Type B pancreatic cell (in vitro differentiated cells): Measurements from ENCODE around the gene SIK3. TPM values are rescaled to one million over a fixed set of nuclear protein-coding genes. Genes with fewer than 3 reads are reported as not detected.

ENCODE experiments used
- DNase-seq: peaks from one replicate; pipeline ENCODE4 v3.0.0; 2021; ENCODE audit warnings: mixed read lengths; ENCODE audit not compliant: unreplicated experiment; ENCODE audit errors: extremely low spot score
- H3K27ac Mint-ChIP-seq: 2 replicates; pipeline ENCODE4 v1.8.0; 2021; ENCODE audit warnings: mild to moderate bottlenecking, mixed read lengths
- H3K27me3 Mint-ChIP-seq: 2 replicates; pipeline ENCODE4 v1.8.0; 2021; ENCODE audit warnings: mixed read lengths
- H3K36me3 Mint-ChIP-seq: 2 replicates; pipeline ENCODE4 v1.8.0; 2021; ENCODE audit warnings: mixed read lengths
- H3K4me1 Mint-ChIP-seq: one replicate; pipeline ENCODE4 v1.8.0; 2021; ENCODE audit warnings: mixed read lengths; ENCODE audit not compliant: unreplicated experiment
- H3K4me3 Mint-ChIP-seq: 2 replicates; pipeline ENCODE4 v1.8.0; 2021; ENCODE audit warnings: mild to moderate bottlenecking, mixed read lengths
- H3K9me3 Mint-ChIP-seq: 2 replicates; pipeline ENCODE4 v1.8.0; 2021; ENCODE audit warnings: mixed read lengths
- total RNA-seq: library from RNA; stranded (reverse); gene quantifications from 2 replicates; pipeline ENCODE4 v1.2.1, GENCODE V29; 2021; ENCODE audit warnings: low replicate concordance
- TF ChIP-seq, protein P1 (sequence below): fragments of 200-600 bp; sonication (generic); conservative IDR thresholded peaks from 2 replicates; pipeline ENCODE4 v1.5.0; 2021; ENCODE audit warnings: antibody characterized with exemption, mild to moderate bottlenecking

SIK3 gene
- total RNA-seq, 1 donor from 2014 or later: 39.9 TPM

- H3K4me1 Mint-ChIP-seq: peaks cover 35% of the 10 kb centered on the region
- peak overlapping the region; percentile 97 for H3K27ac Mint-ChIP-seq
- peaks cover 11% of the 10 kb centered on the region for H3K36me3 Mint-ChIP-seq
- TF ChIP-seq, protein P1, sequence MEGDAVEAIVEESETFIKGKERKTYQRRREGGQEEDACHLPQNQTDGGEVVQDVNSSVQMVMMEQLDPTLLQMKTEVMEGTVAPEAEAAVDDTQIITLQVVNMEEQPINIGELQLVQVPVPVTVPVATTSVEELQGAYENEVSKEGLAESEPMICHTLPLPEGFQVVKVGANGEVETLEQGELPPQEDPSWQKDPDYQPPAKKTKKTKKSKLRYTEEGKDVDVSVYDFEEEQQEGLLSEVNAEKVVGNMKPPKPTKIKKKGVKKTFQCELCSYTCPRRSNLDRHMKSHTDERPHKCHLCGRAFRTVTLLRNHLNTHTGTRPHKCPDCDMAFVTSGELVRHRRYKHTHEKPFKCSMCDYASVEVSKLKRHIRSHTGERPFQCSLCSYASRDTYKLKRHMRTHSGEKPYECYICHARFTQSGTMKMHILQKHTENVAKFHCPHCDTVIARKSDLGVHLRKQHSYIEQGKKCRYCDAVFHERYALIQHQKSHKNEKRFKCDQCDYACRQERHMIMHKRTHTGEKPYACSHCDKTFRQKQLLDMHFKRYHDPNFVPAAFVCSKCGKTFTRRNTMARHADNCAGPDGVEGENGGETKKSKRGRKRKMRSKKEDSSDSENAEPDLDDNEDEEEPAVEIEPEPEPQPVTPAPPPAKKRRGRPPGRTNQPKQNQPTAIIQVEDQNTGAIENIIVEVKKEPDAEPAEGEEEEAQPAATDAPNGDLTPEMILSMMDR: no peak
- H3K27me3 Mint-ChIP-seq: peaks cover 3% of the 10 kb centered on the region
- H3K9me3 Mint-ChIP-seq: peaks cover 7% of the 10 kb centered on the region
- no peak for DNase-seq
- peak overlapping the region; percentile 100 for H3K4me3 Mint-ChIP-seq
Measured at GRCh38 chr11:117097014-117097388, 1.2 kb downstream of the SIK3 start.

DNA sequence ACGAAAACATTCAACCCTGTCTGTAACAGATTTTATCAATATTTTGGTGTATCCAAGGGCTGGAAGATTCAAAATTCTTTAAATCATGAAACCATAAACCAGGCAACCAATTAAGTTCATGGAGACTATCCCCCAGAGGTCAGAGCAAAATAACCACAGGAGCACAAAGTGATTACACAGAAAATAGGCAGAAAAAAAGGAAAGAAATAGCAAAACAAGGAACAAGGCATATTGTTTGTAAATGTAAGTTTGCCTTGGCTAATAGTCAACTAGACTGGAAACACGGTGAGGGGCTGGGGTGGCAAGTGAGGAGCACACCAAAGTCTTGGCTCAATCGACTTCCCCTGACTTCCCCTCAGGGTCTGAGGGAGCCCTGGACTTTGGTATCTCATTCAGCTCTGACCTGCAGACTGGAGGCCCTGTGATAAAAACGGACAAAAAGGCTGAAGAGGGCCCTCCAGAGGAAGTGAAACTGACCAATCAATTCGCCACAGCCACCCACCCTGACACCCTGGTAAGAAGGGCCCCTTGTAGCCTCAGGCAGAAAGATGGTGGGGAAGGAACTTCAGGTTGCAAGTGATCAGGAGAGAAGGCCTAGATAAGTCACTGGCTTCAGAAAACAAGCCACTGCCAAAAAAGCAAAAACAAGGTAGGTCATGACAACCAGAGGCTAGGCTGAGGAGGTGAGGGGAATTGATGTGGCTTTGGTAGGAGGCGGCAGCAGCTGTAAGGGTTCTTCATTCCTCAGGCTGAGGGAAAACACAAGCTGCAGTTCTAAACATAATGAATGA, 1.8 kb downstream of the SIK3 start:
- H3K27ac Mint-ChIP-seq: peak overlapping the region; percentile 97
- H3K4me1 Mint-ChIP-seq: peaks cover 35% of the 10 kb centered on the region
- TF ChIP-seq, protein P1: no peak
- peaks cover 12% of the 10 kb centered on the region for H3K36me3 Mint-ChIP-seq
- H3K27me3 Mint-ChIP-seq: peaks cover 3% of the 10 kb centered on the region
- H3K4me3 Mint-ChIP-seq: peak overlapping the region; percentile 100
- H3K9me3 Mint-ChIP-seq: peaks cover 8% of the 10 kb centered on the region
- DNase-seq: no peak

- Mint-ChIP-seq H3K27me3 (peaks cover 3% of the 10 kb centered on the region), H3K9me3 (peaks cover 8% of the 10 kb centered on the region), H3K4me1 (peaks cover 35% of the 10 kb centered on the region), H3K36me3 (peaks cover 12% of the 10 kb centered on the region), H3K27ac (peak overlapping the region; percentile 97), H3K4me3 (peak overlapping the region; percentile 100)
- DNase-seq: no peak
- TF ChIP-seq, protein P1: no peak
Measured at GRCh38 chr11:117095284-117096161, 2.7 kb downstream of the SIK3 start.

DNA sequence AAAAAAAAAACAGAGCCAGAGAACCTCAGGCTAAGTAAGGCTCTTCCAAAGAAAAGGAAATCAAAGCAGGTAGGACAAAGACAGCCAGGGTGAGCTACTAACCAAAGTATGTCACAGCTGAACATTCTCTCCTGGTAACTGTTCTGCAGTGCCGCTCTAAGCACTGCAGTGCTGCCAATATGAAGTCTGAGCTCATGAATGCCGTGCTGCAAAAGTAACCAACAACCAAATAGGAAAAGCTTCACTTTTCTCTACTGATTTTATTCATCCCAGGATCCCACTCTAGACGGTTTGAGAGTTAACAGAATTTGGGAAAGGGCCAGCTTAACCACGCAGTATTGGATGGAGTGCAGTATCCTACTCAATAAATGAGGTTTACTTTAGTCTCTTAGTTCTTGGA, 3.5 kb downstream of the SIK3 start:
- TF ChIP-seq, protein P1: no peak
- DNase-seq: no peak
- peaks cover 8% of the 10 kb centered on the region for H3K9me3 Mint-ChIP-seq
- peak overlapping the region; percentile 97 for H3K27ac Mint-ChIP-seq
- peaks cover 43% of the 10 kb centered on the region for H3K4me1 Mint-ChIP-seq
- H3K4me3 Mint-ChIP-seq: peak overlapping the region; percentile 100
- peaks cover 19% of the 10 kb centered on the region for H3K36me3 Mint-ChIP-seq
- H3K27me3 Mint-ChIP-seq: peaks cover 3% of the 10 kb centered on the region

DNA sequence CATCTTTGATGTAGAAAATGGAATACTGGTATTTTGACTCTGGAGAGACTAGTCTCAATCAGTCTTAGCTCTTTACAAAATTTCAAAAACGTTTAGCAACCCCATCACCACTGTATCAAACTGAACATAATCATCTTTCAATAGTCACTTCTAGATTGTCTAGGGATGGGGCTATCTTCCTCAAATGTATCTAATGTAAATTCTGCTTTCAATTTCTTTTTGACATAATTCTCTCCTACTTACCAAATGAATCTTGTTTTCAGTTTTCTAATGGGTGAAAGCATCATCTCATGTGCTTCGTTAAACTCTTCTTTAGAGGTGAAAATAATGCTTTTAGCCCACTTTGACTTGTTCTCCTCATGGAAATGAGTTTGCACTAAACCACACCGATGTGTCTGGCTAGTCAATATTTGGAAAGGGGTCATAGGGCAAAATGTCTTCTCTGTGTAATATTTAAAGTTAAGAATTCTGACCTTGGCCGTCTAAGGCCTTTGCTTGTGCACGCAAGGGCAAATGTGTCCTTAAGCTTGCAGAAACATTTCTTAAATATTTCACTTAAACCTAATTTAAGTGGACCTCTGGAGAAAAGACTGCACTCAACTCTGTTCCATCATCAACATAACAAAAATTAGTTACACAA, 5.2 kb downstream of the SIK3 start:
- Mint-ChIP-seq H3K36me3 (peaks cover 20% of the 10 kb centered on the region), H3K4me3 (no peak overlapping the region), H3K27me3 (no peaks in the 10 kb centered on the region), H3K9me3 (peaks cover 8% of the 10 kb centered on the region), H3K27ac (peak overlapping the region; percentile 60), H3K4me1 (peaks cover 40% of the 10 kb centered on the region)
- DNase-seq: no peak
- TF ChIP-seq, protein P1: no peak
